Endothelial cell of umbilical vein (primary cell): Measurements from ENCODE around the gene HIGD2B.
"Not testable (repeated sequence)": the region's sequence is repeated elsewhere in the genome, so short reads cannot be mapped to it uniquely, and the experiment has no call there.

ENCODE experiments used
- CTCF ChIP-seq, 2 donors: IDR thresholded peaks; 1 replicate in 1 of 2; 2 replicates in 1 of 2; pipeline ENCODE4 v1.5.1; 2011; ENCODE audit warnings: low read length in 2 of 2, mild to moderate bottlenecking in 2 of 2, moderate library complexity in 2 of 2, control low read depth in 1 of 2, inconsistent platforms in 1 of 2, low read depth in 1 of 2; ENCODE audit not compliant: insufficient read depth in 1 of 2; ENCODE audit errors: extremely low read depth in 1 of 2
- EZH2 ChIP-seq: IDR thresholded peaks from 2 replicates; pipeline ENCODE4 v1.6.1; 2012; ENCODE audit warnings: borderline replicate concordance, low read depth, mild to moderate bottlenecking, moderate library complexity, low read length, inconsistent platforms; ENCODE audit not compliant: severe bottlenecking
- FOS ChIP-seq: IDR thresholded peaks from 2 replicates; pipeline ENCODE4 v1.6.1; 2011; ENCODE audit warnings: mild to moderate bottlenecking, low read length, moderate library complexity, borderline replicate concordance; ENCODE audit not compliant: insufficient read depth
- GATA2 ChIP-seq: IDR thresholded peaks from 2 replicates; pipeline ENCODE4 v1.7.0; 2011; ENCODE audit warnings: low read depth, mild to moderate bottlenecking, moderate library complexity, mixed read lengths, low read length; ENCODE audit not compliant: insufficient read length, insufficient read depth
- JUN ChIP-seq: IDR thresholded peaks from 2 replicates; pipeline ENCODE4 v1.6.1; 2011; ENCODE audit warnings: borderline replicate concordance, low read depth; ENCODE audit not compliant: insufficient read length, insufficient read depth
- MYC ChIP-seq: IDR thresholded peaks from one replicate; pipeline ENCODE4 v1.6.1; 2011; ENCODE audit warnings: mild to moderate bottlenecking, low read depth, low read length
- POLR2A ChIP-seq: IDR thresholded peaks from 2 replicates; pipeline ENCODE4 v1.6.1; 2012; ENCODE audit warnings: low read depth, mild to moderate bottlenecking, control low read depth, low read length
- POLR2AphosphoS5 ChIP-seq: IDR thresholded peaks from 2 replicates; pipeline ENCODE4 v1.6.1; 2012; ENCODE audit warnings: low read depth, mild to moderate bottlenecking, control low read depth, low read length, moderate library complexity; ENCODE audit not compliant: insufficient read depth
- TF ChIP-seq, protein P1 (sequence below): IDR thresholded peaks from 2 replicates; pipeline ENCODE4 v1.6.1; 2011; ENCODE audit not compliant: insufficient read depth, insufficient read length

- TF ChIP-seq POLR2A; JUN; CTCF (IDR thresholded peaks at IDR 0.05; ENCODE audit: extremely low read depth in 1 of 2, insufficient read depth in 1 of 2, low read depth in 1 of 2, low read length in 2 of 2); POLR2AphosphoS5; EZH2; GATA2; MYC; FOS: not testable (repeated sequence)
- TF ChIP-seq, protein P1, sequence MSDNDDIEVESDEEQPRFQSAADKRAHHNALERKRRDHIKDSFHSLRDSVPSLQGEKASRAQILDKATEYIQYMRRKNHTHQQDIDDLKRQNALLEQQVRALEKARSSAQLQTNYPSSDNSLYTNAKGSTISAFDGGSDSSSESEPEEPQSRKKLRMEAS = not testable (repeated sequence)
These were observed 24.9 kb downstream of the HIGD2B start for GRCh38 chr15:72661081-72661480.
